ENCODE results near the gene NRG2.

The NRG2 gene

DNA sequence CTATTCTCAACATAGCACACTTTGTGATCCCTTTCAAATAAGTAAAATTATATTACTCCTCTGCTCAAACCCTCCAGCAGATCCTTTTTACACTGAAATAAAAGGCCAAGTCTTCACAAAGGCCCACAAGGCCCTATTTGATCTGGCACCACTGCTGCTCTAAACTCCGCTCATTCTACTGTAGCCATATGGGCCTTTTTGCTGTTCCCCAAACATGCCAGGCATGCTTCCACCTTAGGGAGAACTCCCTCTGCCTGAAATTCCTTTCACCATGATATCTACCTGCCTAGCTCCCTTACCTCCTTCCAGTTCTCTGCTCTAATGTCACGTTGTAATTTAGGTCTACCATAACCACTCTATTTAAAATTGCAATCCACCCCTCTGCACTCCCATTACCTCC, 28.3 kb downstream of the NRG2 start:
- H3K27me3 ChIP-seq (ENCODE audit: insufficient read depth, poor library complexity, severe bottlenecking) = no peaks in the 10 kb centered on the region
- no peak for TF ChIP-seq GABPA (IDR thresholded peaks at IDR 0.05; ENCODE audit: low read depth)
- TF ChIP-seq, protein P1, sequence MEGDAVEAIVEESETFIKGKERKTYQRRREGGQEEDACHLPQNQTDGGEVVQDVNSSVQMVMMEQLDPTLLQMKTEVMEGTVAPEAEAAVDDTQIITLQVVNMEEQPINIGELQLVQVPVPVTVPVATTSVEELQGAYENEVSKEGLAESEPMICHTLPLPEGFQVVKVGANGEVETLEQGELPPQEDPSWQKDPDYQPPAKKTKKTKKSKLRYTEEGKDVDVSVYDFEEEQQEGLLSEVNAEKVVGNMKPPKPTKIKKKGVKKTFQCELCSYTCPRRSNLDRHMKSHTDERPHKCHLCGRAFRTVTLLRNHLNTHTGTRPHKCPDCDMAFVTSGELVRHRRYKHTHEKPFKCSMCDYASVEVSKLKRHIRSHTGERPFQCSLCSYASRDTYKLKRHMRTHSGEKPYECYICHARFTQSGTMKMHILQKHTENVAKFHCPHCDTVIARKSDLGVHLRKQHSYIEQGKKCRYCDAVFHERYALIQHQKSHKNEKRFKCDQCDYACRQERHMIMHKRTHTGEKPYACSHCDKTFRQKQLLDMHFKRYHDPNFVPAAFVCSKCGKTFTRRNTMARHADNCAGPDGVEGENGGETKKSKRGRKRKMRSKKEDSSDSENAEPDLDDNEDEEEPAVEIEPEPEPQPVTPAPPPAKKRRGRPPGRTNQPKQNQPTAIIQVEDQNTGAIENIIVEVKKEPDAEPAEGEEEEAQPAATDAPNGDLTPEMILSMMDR (IDR thresholded peaks at IDR 0.05; ENCODE audit: insufficient read depth, low read length) = no peak
- no peak for TF ChIP-seq POLR2AphosphoS5 (IDR thresholded peaks at IDR 0.05; ENCODE audit: low read depth)
- TF ChIP-seq, protein P2, sequence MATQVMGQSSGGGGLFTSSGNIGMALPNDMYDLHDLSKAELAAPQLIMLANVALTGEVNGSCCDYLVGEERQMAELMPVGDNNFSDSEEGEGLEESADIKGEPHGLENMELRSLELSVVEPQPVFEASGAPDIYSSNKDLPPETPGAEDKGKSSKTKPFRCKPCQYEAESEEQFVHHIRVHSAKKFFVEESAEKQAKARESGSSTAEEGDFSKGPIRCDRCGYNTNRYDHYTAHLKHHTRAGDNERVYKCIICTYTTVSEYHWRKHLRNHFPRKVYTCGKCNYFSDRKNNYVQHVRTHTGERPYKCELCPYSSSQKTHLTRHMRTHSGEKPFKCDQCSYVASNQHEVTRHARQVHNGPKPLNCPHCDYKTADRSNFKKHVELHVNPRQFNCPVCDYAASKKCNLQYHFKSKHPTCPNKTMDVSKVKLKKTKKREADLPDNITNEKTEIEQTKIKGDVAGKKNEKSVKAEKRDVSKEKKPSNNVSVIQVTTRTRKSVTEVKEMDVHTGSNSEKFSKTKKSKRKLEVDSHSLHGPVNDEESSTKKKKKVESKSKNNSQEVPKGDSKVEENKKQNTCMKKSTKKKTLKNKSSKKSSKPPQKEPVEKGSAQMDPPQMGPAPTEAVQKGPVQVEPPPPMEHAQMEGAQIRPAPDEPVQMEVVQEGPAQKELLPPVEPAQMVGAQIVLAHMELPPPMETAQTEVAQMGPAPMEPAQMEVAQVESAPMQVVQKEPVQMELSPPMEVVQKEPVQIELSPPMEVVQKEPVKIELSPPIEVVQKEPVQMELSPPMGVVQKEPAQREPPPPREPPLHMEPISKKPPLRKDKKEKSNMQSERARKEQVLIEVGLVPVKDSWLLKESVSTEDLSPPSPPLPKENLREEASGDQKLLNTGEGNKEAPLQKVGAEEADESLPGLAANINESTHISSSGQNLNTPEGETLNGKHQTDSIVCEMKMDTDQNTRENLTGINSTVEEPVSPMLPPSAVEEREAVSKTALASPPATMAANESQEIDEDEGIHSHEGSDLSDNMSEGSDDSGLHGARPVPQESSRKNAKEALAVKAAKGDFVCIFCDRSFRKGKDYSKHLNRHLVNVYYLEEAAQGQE (IDR thresholded peaks at IDR 0.05; ENCODE audit: insufficient replicate concordance, low read depth) = no peak
- no peak for TF ChIP-seq SPI1 (IDR thresholded peaks at IDR 0.05; ENCODE audit: borderline replicate concordance, low read depth)

DNA sequence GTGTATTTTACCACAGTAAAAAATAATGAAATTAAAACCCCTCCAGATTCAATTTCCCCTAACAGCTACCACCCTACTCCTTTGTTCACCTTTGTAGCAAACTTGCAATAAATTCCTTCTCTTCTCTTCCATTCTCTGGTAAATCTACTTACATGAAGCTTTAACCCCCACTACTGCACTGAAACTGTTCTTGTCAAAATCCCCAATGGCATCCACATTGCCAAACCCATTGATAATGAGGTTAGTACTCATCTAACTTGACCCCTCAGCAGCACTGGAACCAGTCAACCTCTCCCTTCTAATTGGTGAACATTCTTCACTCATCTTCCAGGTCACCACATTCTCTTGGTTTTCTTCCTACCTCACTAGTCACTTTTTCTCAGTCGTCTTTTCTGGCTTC, 29.6 kb downstream of the NRG2 start:
- no peak overlapping the region for H3K27ac ChIP-seq (replicated peaks)
- TF ChIP-seq SPI1 (IDR thresholded peaks at IDR 0.05; ENCODE audit: borderline replicate concordance, low read depth) = no peak
- TF ChIP-seq, protein P1 (IDR thresholded peaks at IDR 0.05; ENCODE audit: insufficient read depth, low read length) = no peak
- TF ChIP-seq POLR2AphosphoS5 (IDR thresholded peaks at IDR 0.05; ENCODE audit: low read depth) = no peak
- TF ChIP-seq GABPA (IDR thresholded peaks at IDR 0.05; ENCODE audit: low read depth) = no peak
- TF ChIP-seq, protein P2 (IDR thresholded peaks at IDR 0.05; ENCODE audit: insufficient replicate concordance, low read depth) = no peak
- no peak for DNase-seq (ENCODE audit: low read depth in 1 of 2, low spot score in 1 of 2)
- no peak overlapping the region for H3K4me3 ChIP-seq (replicated peaks; ENCODE audit: insufficient read depth, low read length)
- H3K27me3 ChIP-seq (ENCODE audit: insufficient read depth, poor library complexity, severe bottlenecking) = no peaks in the 10 kb centered on the region

More for the DNA sequence above, 28.3 kb downstream of the NRG2 start:
- no peak for DNase-seq (ENCODE audit: low read depth in 1 of 2, low spot score in 1 of 2)
- Histone ChIP-seq H3K4me3 (replicated peaks; ENCODE audit: insufficient read depth, low read length) (no peak overlapping the region), H3K27ac (replicated peaks) (no peak overlapping the region)

DNA sequence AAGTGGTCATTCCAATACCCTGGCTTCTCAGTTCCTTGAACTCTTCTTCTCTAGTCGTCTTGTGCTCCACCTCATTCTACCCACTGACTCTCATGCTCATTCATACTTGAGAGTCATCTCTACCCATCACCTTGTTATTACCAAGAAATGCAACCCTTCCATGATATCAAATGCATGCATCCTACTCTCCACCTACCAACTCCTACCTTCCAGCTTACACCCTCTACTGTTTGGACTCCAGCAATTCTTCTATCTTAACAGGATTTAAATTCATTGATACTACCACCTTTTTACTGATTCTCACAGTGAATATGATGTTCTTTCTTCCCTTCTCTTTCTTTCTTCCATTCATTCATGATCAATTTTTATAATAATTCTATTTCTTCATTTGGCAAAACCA, 30.7 kb downstream of the NRG2 start:
- Histone ChIP-seq H3K4me3 (replicated peaks; ENCODE audit: insufficient read depth, low read length) (no peak overlapping the region), H3K27ac (replicated peaks) (no peak overlapping the region), H3K27me3 (ENCODE audit: insufficient read depth, poor library complexity, severe bottlenecking) (no peaks in the 10 kb centered on the region)
- no peak for TF ChIP-seq SPI1 (IDR thresholded peaks at IDR 0.05; ENCODE audit: borderline replicate concordance, low read depth)
- no peak for TF ChIP-seq POLR2AphosphoS5 (IDR thresholded peaks at IDR 0.05; ENCODE audit: low read depth)
- DNase-seq (ENCODE audit: low read depth in 1 of 2, low spot score in 1 of 2) = no peak

DNA sequence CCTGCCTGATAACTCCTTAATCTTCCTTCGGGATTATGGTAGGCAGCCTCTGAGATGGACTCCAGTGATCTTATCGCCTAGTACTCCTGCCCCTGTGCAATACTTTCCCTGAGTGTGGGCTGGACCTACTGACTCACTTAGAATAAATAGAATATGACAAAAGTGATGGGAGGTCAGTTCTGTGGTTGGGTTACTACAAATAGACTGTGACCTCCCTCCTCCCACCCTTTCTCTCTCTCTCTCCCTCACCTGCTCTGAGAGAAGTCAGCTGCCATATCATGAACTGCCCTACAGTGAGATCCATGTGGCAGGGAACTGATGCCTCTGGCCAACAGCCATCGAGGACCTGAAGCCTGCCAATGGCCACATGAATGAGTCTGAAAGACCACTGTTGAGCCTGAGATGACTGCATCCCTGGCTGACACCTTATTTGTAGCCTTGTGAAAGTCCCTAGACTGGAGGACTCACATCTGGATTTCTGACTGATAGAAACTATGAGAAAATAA, 31.7 kb downstream of the NRG2 start:
- no peak overlapping the region for H3K4me3 ChIP-seq (replicated peaks; ENCODE audit: insufficient read depth, low read length)
- DNase-seq (ENCODE audit: low read depth in 1 of 2, low spot score in 1 of 2) = no peak
- H3K27me3 ChIP-seq (ENCODE audit: insufficient read depth, poor library complexity, severe bottlenecking) = no peaks in the 10 kb centered on the region
- TF ChIP-seq GABPA (IDR thresholded peaks at IDR 0.05; ENCODE audit: low read depth) (no peak), SPI1 (IDR thresholded peaks at IDR 0.05; ENCODE audit: borderline replicate concordance, low read depth) (no peak), POLR2AphosphoS5 (IDR thresholded peaks at IDR 0.05; ENCODE audit: low read depth) (no peak)
- H3K27ac ChIP-seq (replicated peaks) = no peak overlapping the region

DNA sequence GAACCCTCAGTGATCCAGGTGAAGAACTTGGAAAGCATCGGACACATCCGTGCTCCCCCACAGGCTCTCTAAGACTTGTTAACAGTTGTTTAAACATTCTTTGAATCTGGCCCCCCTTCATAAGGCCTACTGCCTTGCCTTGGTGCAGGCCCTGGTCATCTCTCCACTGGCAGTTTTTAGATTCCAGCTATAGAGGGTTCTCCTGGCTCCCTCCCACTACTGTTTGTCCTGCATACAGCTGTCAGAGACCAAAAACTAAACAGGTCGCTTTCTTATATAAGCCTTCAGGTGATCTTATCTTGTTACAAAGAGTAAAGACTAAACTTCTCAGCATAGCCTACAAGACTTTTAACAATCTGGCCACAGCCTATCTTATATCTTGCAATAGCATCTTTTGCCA, 32.3 kb downstream of the NRG2 start:
- Histone ChIP-seq H3K27ac (replicated peaks) (no peak overlapping the region), H3K27me3 (ENCODE audit: insufficient read depth, poor library complexity, severe bottlenecking) (no peaks in the 10 kb centered on the region)
- TF ChIP-seq, protein P1 (IDR thresholded peaks at IDR 0.05; ENCODE audit: insufficient read depth, low read length) = no peak
- TF ChIP-seq SPI1 (IDR thresholded peaks at IDR 0.05; ENCODE audit: borderline replicate concordance, low read depth) (no peak), GABPA (IDR thresholded peaks at IDR 0.05; ENCODE audit: low read depth) (no peak), POLR2AphosphoS5 (IDR thresholded peaks at IDR 0.05; ENCODE audit: low read depth) (no peak)
- TF ChIP-seq, protein P2 (IDR thresholded peaks at IDR 0.05; ENCODE audit: insufficient replicate concordance, low read depth) = no peak

More for the DNA sequence above, 32.3 kb downstream of the NRG2 start:
- H3K4me3 ChIP-seq (replicated peaks; ENCODE audit: insufficient read depth, low read length) = no peak overlapping the region
- DNase-seq (ENCODE audit: low read depth in 1 of 2, low spot score in 1 of 2) = no peak

Data from HL-60 (cell line).